PC-9 (cell line): ENCODE data around the gene POLRMT.

Experiments
- EZH2 ChIP-seq: fragments of 200-600 bp; sonication (generic); IDR thresholded peaks from 2 replicates; pipeline ENCODE4 v1.8.0; 2017; ENCODE audit warnings: antibody characterized with exemption, low read depth
- TF ChIP-seq, protein P1 (sequence below): fragments of 200-600 bp; sonication (generic); conservative IDR thresholded peaks from 2 replicates; pipeline ENCODE4 v1.6.1; 2017; ENCODE audit warnings: mixed run types, antibody characterized with exemption, mild to moderate bottlenecking, moderate library complexity

DNA sequence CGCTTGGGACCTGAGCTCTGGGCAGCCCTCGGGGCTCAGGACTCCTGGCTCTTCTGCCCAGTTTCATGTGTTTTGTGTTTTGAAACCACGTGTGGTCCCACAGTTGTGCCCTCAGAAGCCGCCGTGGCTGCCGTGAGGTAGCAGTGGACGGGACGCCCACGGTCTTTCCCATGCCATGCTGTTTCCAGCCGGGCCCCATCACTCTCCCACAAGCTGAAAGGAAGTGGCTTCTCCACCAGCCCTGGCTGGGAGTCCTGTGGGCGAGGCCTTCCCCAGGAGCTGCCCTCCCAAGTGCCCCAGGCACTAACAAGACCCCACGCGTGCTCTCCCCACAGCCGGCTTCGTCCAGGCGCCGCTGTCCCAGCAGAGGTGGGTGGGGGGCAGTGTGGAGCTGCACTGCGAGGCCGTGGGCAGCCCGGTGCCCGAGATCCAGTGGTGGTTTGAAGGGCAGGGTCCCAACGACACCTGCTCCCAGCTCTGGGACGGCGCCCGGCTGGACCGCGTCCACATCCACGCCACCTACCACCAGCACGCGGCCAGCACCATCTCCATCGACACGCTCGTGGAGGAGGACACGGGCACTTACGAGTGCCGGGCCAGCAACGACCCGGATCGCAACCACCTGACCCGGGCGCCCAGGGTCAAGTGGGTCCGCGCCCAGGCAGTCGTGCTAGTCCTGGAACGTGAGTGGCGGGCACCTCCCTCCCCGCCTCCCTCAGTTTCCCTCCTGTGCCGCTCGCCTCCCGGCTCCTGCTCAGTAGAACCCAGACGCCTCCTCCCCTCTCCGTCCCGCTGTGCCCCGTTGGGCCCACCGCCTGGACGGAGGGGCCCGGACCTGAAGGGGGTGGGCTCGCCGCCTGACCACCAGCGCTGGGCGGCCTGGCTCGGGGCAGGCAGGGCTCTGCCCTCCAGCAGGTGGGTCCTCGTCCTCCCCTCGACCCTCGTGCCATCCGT is 55.6 kb downstream of the POLRMT start:
- TF ChIP-seq, protein P1, sequence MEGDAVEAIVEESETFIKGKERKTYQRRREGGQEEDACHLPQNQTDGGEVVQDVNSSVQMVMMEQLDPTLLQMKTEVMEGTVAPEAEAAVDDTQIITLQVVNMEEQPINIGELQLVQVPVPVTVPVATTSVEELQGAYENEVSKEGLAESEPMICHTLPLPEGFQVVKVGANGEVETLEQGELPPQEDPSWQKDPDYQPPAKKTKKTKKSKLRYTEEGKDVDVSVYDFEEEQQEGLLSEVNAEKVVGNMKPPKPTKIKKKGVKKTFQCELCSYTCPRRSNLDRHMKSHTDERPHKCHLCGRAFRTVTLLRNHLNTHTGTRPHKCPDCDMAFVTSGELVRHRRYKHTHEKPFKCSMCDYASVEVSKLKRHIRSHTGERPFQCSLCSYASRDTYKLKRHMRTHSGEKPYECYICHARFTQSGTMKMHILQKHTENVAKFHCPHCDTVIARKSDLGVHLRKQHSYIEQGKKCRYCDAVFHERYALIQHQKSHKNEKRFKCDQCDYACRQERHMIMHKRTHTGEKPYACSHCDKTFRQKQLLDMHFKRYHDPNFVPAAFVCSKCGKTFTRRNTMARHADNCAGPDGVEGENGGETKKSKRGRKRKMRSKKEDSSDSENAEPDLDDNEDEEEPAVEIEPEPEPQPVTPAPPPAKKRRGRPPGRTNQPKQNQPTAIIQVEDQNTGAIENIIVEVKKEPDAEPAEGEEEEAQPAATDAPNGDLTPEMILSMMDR, result no peak
- no peak for TF ChIP-seq EZH2
